GM15510 (cell line): ENCODE results near the gene NSRP1.

ENCODE experiments used
- POLR2A ChIP-seq: IDR thresholded peaks from 3 replicates; pipeline ENCODE4 v1.6.1; 2011; ENCODE audit warnings: borderline replicate concordance; ENCODE audit not compliant: insufficient read length; ENCODE audit errors: extremely low read depth

NSRP1 gene, protein sequence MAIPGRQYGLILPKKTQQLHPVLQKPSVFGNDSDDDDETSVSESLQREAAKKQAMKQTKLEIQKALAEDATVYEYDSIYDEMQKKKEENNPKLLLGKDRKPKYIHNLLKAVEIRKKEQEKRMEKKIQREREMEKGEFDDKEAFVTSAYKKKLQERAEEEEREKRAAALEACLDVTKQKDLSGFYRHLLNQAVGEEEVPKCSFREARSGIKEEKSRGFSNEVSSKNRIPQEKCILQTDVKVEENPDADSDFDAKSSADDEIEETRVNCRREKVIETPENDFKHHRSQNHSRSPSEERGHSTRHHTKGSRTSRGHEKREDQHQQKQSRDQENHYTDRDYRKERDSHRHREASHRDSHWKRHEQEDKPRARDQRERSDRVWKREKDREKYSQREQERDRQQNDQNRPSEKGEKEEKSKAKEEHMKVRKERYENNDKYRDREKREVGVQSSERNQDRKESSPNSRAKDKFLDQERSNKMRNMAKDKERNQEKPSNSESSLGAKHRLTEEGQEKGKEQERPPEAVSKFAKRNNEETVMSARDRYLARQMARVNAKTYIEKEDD

DNA sequence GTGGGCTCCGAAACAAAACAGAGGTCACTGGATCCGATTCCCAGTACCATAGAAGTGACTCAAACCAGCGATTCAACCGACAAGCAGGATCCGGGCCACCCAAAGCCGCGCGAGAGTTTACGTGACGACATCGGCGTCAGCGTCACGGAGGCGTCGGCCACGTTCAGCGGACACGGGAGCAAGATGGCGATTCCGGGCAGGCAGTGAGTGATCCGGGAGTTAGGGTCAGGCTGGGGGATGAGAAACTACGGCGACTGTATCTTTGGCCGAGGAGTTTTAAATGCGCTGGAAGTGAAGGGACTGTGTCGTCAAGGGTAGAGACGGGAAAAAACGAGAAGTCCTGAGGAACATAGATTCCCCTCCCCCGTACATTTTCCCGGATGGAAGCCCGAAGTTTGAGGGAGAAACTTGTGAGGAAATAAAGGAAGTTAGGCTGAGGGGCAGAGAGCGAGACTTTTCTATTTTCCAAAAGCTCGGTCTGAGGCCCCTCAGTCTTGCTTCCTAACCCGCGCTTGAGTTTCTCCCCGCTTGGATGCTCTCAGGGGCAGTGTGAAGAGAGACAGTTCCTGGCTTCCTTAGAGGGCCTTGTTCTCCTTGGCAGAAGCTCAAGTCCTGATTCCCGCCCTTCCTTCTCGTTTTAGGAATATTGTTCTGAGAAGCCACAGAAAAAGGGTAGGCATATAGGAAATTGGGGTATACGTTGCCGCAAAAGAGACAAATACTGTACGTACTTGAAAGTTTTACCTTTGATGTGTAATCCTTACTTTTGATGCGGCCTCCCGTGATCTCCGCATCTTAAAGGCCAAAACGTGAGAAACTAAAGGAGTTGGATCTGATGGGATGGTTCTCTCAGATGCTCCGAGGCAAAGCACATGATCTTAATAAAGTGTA lies at the start of gene NSRP1:
Gene NSRP1 (plus strand): TSS at position 156 of the 891 bp plus-strand sequence. CDS start 28 bp downstream, at position 184.
- TF ChIP-seq POLR2A = peak; percentile 98

GRCh38 chr17:30068465-30068864 lies 48.2 kb upstream of the NSRP1 start:
- TF ChIP-seq POLR2A = no peak

DNA sequence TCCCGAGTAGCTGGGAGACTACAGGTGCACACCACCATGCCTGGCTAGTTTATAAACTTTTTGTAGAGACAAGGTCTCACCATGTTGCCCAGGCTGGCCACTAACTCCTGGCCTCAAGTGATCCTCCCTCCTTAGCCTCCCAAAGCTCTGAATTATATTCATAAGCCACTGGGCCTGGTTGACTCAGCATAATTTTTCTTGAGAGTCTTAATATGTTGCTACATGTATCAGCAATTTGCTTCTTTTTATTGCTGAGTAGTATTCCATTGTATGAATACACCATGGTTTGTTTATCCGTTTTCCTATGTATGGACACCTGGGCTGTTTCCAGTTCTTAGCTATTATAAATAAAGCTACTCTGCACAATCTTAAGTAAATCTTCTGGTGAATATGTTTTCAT lies 42.4 kb upstream of the NSRP1 start:
- no peak for TF ChIP-seq POLR2A

- no peak for TF ChIP-seq POLR2A
Observed at GRCh38 chr17:30074730-30075129, 41.9 kb upstream of the NSRP1 start.

GRCh38 chr17:30082773-30083172 lies 33.8 kb upstream of the NSRP1 start:
- TF ChIP-seq POLR2A = no peak

DNA sequence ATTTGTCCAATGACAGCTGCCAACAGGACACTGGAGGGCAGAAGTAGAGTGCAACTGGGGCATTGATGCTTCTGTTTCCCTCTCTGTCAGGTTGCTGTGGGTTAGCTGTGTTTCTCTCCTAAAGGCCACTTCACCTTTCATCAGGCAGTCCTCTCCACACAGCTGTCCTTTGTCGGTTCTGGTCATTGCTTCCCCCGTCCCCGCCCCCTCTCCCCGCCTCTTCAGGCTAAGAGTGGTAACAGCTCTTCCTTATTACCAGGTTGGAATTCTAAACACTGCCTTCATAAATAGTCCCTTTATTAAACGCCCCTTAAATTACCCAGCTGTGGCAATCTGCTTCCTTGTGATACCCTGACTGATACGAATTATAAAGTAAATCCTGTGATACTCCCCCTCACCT lies 31.8 kb upstream of the NSRP1 start:
- no peak for TF ChIP-seq POLR2A

DNA sequence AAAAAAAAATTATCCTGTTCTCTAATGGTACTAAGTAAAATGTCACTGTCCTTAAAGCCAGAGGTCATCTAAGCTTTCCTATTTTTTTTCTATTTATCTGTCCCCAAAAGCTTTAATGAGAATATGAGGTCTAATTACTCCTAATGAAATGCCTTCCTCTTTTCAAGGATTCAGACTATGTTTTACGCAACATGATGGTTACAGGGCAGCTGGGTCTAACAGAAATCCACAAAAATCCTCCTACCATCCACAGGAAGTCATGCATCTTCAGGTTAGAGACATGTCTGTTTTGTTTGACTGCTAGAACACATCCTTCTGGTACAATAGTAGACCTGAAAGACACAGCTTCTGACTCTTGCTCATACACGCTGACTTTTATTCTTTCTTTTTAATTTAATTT lies 29.7 kb upstream of the NSRP1 start:
- TF ChIP-seq POLR2A = no peak

DNA sequence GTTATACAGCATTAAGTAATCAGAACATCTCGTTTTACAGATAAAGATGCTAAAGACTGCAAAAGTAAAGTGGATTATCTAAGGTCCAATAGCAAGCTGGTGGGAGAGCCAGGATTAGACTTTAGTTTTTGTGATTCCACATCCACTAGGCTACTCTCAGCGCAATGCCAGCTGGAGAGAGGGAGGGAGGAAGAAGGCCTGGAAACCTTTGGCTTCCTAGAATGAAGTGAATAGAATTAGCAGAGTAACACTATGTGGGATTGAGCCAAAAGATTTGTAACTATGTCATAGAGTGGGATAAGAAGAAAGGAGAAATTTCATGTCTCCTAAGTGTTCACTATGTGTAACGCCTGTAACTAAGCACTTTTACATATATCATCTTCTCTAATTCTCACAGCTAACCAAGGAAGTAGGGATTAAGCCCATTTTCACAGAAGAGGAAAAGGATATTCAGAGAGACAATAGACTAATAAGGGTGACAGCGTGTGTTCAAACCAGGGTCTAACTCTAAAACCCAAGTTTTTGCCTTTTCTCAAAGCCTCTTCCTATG lies 25.4 kb upstream of the NSRP1 start:
- TF ChIP-seq POLR2A = no peak

DNA sequence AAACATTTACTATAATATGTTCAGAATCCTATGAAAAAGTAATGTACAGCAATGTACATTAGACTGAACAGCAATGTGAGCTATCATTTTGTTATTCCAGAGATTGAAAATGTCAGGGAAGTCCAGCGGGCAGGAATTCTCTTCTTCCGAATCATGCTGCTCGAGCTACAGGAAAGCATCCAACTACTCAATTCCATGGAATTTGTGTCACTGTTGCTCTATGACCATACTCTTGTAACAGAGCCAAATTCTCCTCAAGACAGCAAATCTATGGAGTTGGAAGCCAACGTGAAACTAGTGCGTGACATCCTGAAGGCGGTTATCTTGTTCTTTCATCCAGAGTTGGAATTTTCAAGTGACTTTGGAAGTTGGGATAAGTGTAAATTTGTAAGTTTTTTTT lies 24.8 kb upstream of the NSRP1 start:
- no peak for TF ChIP-seq POLR2A

GRCh38 chr17:30092886-30093285 lies 23.7 kb upstream of the NSRP1 start:
- no peak for TF ChIP-seq POLR2A

DNA sequence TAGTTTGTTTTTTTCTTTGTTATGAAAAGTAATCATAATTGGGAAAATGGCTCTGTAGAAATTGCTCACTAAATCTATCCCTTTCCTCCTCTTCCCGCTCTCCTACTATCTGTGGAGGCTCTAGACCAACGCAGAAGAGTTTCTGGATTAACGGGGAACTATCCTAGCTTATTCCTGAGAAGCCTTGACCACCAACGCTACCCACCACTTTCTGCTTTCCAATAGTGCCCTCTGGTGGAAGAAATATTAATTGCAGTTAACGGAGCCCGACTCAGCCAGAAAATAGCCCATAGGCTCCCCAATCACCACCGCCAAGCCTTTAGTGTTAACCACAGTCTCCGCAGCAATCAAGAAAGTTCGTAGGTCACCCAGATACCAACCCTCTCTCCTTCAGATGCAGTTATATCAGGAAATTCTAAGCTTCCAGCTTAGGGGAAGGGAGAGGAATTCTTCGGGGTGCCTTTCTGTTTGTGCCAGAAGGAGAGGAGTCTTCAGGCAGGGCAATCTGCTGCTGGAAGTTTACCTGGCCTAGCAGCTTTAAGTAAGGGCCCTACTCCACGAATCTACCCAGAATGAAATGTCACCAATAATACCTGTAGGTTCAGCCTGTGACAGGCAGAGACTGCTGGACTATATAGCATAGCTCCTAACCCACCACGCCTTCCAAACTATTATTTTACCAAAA lies 23.0 kb upstream of the NSRP1 start:
- TF ChIP-seq POLR2A = no peak

GRCh38 chr17:30095507-30096244 lies 20.9 kb upstream of the NSRP1 start:
- TF ChIP-seq POLR2A = no peak

DNA sequence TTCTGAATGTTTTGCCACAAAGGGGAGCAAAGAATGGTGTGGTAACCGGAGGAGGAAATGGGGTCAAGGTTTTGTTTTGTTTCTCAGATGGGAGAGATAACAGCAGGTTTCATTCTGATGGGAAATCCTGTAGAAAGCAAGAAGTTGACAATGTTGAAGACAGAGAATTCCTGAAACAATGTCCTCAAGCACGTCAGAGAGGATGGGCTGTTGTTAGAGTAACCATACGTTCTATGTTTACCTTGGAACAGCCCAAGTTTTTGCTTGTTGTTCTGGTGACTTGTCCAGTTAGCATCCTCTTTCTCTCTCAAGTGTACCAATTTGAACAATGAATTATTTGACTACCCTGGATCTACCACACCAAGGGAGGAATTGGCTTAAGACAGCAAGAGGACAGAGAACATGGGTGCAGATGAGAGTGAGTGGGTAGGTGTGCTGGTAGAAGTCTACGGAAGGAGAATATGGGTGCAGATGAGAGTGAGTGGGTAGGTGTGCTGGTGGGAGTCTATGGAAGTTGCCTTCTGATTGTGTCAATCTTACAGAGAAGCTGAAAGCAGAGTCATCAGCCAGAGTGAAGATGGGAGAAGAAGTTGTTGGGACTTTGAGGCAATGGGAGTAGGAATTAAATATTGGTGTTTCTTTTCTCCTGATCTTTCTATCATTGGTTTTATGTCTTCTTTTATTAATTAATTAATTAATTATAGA lies 14.8 kb upstream of the NSRP1 start:
- TF ChIP-seq POLR2A = no peak
